ENCODE data around the gene CNTN2.

Gene CNTN2
- total RNA-seq = 0 reads per million in 2 experiments

GRCh38 chr1:205042911-205043806, at the start of gene CNTN2:
Gene CNTN2, plus strand, starts transcription at chr1:205043212. Its CDS starts 9,974 bp downstream, at chr1:205053186.
- DNase-seq (ENCODE audit: low read depth) = no peak

- no peak for DNase-seq (ENCODE audit: low read depth)
These were observed 48.7 kb upstream of the CNTN2 start for GRCh38 chr1:204994086-204994862.

- no peak for DNase-seq (ENCODE audit: low read depth)
These were observed 46.0 kb upstream of the CNTN2 start for GRCh38 chr1:204996981-204997380.

DNA sequence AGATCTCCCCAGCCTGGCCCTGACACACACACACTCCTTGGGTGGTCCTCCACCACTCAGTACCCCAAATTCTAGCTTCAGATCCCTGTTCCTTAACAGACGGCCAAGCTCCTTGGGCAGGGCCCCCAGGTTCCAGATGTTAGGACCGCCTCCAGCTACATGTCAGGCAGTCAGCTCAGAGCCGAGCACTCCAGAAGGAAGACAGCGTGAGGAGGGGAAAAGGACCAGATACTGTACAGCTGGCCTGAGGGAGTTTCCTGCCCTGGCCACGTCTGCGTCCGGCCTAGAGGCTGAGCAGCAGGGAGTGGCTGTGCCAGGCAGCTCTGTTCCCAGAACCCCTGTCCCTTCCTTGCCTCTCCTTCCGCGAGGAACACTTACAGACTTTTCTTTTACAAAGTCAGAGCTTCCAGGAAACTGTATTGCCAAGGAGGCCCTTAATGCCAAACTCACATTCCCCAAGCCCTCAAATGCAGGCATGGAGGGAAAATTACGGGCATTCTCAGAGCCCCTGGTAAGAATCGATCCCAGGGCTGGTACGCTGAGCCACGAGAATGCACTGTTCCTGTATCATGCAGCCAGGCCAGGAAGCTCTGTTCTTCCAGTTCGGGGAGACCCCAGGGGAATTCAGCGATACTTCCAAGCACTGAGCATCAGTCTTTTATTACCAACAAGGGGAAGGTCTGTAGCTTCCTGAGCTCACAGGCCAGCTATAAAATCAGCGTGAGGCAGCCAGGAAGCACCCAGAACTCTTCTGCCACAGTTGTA, 45.2 kb upstream of the CNTN2 start:
- DNase-seq (ENCODE audit: low read depth) = no peak

DNA sequence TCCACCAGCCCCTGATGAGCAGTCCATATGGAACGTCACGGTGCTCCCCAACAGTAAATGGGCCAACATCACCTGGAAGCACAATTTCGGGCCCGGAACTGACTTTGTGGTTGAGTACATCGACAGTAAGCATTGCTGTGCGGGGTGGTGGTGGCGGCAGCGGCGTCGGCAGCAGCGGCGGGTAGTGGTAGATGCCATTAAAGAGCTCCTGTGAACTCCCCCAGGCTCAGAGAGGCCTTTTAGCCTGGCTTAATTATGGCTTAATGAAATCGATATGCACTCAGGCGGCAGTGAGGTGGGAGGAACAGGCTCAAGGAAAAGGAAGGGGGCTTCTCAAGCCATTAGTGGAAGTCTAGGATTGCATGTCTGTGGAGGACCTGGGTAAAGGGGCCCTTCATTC, 41.9 kb upstream of the CNTN2 start:
- no peak for DNase-seq (ENCODE audit: low read depth)

DNA sequence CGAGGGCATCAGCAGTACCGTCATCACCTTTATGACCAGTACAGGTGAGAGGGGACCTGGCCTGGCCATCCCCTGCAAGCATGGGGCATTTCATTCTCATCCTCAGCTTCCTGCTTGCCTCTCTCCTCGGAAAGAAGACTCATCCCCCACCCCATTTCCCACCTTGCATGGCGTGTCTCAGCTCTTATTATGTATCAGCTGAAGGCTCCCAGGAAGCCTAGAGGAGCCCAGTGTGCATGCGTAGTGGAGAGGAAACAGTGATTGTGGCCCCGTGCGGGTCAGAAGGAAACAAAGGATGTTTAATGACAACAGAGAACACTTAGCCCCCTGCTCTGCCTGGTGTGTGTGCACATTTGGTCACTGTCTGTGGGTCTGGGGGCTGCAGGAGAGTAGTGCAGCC, 40.3 kb upstream of the CNTN2 start:
- no peak for DNase-seq (ENCODE audit: low read depth)

- DNase-seq (ENCODE audit: low read depth) = no peak
These were observed 39.5 kb upstream of the CNTN2 start for GRCh38 chr1:205003358-205004131.

DNA sequence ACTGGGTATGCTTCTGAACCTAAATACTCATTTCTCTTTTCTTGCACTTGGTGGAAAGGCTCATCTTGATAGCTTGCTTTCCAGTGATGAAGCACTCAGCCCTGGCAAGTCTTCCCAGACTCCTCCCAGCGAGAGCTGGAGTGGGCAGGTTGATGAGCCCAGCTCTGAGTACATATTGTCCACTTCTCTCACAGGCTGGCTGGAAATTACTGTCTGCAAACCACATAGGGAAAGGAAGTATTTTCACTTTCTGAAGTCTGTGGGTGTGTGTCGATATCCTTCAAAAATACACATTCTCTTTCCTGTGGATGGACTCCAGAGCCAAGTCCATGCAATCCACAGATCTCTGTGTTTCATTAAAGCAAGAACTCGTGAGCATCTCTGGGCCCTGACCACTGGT, 38.7 kb upstream of the CNTN2 start:
- DNase-seq (ENCODE audit: low read depth) = no peak

GRCh38 chr1:205008896-205009295, 34.1 kb upstream of the CNTN2 start:
- no peak for DNase-seq (ENCODE audit: low read depth)

DNA sequence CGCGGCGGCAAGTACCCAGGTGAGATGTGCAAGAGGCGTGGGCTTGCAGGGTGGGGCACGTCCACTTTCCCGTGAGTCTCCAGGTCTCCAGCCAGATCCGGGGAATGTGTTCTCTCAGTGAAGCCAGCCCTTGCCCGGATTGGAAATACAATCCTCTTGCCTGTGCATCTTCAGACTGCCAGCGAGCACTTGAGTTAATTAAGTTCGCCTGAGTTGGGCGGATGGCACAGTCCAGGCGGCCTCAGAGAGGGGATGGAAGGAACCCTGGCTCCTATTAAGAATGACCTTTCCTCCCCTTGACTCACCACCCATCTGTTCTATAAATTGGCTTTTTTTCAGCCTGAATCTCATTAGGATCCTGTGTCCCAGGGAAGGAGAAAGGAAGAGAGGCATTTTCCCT, 33.3 kb upstream of the CNTN2 start:
- DNase-seq (ENCODE audit: low read depth) = no peak

GRCh38 chr1:205012391-205013140, 30.4 kb upstream of the CNTN2 start:
- no peak for DNase-seq (ENCODE audit: low read depth)

GRCh38 chr1:205013683-205014367, 29.2 kb upstream of the CNTN2 start:
- DNase-seq (ENCODE audit: low read depth) = no peak

DNA sequence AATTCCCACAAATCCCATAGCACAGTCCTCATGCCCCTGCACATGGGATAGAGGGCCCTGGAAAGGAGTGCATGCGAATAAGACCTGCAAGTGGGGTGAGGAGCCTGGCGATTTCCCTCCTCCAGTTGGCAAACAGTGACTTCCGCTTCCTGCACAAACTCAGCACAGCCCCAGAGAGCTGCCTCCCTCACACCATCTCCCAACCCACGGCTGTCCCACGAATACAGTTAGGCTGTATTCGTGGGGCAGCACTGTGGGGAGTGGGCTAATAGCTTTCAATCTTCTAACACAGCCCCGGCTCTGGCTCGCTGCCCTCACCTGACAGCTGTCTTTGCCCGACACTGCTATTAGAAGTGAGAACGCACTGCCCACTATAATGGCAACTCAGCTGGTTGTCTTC, 28.2 kb upstream of the CNTN2 start:
- DNase-seq (ENCODE audit: low read depth) = no peak

DNA sequence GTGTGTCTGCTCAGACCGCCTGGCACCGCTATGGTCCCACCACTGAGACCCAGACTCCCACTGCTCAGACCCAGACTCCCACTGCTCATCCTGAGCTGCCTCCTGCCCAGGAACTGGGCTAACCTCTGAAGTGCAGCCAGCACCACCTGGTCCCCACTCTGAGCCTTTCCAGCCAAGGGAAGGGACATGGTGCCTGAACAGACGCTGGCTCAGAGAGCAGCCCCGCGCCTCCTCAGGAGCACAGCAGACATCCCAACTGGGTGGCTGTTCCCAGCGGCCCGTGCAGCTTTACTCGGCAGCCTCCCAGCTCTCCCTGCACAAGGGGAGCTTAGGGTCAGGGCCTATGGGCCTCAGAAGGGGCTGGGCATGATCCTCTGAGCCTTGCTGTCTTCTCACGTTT, 27.8 kb upstream of the CNTN2 start:
- DNase-seq (ENCODE audit: low read depth) = no peak

DNA sequence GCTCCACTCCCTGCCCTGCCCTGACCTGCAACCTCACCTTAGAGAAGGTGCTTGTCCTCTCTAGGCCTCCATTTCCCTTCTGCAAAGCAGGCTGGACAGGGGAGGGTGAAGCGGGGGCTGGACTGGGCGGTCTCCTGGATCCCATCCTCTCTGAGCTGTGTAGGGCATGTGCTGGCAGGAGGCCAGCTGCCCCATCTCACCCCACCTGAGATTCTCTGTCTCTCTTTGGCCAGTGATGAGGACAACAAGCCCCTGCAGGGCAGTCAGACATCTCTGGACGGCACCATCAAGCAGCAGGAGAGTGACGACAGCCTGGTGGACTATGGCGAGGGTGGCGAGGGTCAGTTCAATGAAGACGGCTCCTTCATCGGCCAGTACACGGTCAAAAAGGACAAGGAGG, 26.9 kb upstream of the CNTN2 start:
- DNase-seq (ENCODE audit: low read depth) = no peak

DNA sequence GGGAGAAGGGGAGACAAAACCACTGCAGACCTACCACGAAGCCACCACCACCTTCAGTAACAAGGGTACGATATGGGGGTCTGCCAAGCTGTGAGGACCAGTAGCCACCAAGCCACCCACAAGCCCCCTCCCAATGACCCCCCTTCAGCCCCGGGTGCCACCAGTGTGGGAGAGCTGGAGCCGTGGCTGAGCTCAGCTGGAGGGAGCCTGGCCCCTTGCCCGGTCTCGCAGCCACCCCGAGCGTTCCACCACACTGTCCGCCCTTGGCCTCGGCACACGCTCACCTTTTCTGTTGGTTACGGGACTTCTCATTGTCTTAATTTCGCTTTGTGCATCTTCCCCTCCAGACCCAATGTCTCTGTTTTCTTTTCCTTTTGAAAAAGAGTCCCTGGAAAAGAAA, 26.4 kb upstream of the CNTN2 start:
- DNase-seq (ENCODE audit: low read depth) = no peak

GRCh38 chr1:205017001-205017400, 26.0 kb upstream of the CNTN2 start:
- DNase-seq (ENCODE audit: low read depth) = no peak

GRCh38 chr1:205017766-205018165, 25.2 kb upstream of the CNTN2 start:
- no peak for DNase-seq (ENCODE audit: low read depth)

GRCh38 chr1:205018381-205018780, 24.6 kb upstream of the CNTN2 start:
- DNase-seq (ENCODE audit: low read depth) = no peak

- DNase-seq (ENCODE audit: low read depth) = no peak
These were observed 22.5 kb upstream of the CNTN2 start for GRCh38 chr1:205020466-205020865.

Measured in T follicular helper cell (primary cell).